Upper lobe of left lung (tissue), 4 donors: ENCODE results near the gene MAGI2.

Experiments used
- EP300 ChIP-seq, 4 donors: sonication (generic); formaldehyde crosslinking; IDR thresholded peaks; one replicate each; pipeline ENCODE4 v1.5.1; 2017; ENCODE audit warnings: antibody characterized with exemption in 4 of 4, control low read depth in 2 of 4
- POLR2A ChIP-seq, 4 donors: fragments of 450-650 bp; IDR thresholded peaks; one replicate each; pipeline ENCODE4 v1.5.1; 2016 to 2017; ENCODE audit warnings: antibody characterized with exemption in 4 of 4, mild to moderate bottlenecking in 2 of 4
- POLR2AphosphoS5 ChIP-seq, 2 donors: sonication (generic); formaldehyde crosslinking; IDR thresholded peaks; one replicate each; pipeline ENCODE4 v1.5.1; 2017; ENCODE audit warnings: antibody characterized with exemption in 2 of 2
- TF ChIP-seq, protein P1 (sequence below), 6 experiments: fragments of 450-650 bp in 4 of 6; fragments of 200-600 bp in 2 of 6; sonication (generic) in 2 of 6; IDR thresholded peaks; one replicate each; pipeline ENCODE4 v1.5.1; 2016 to 2019; ENCODE audit warnings: antibody characterized with exemption in 6 of 6

DNA sequence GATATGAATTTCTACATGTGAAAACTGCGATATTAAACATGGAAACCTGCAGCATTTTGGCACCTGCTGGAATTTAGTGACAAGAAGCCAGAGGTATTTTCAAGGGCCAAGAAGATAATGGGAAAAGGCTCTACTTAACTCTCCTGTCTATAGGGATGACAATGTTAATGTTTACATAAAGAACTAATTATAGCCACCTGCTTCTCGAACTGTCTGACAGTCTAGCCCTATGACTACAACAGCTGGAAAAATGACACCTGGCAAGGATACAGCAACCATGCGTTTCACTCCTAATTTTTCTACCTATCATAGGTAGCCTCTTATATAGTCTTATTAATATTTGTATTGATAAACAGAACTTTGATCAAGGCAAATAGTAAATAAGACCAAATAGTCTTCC lies 49.6 kb downstream of the MAGI2 start:
- TF ChIP-seq, protein P1, sequence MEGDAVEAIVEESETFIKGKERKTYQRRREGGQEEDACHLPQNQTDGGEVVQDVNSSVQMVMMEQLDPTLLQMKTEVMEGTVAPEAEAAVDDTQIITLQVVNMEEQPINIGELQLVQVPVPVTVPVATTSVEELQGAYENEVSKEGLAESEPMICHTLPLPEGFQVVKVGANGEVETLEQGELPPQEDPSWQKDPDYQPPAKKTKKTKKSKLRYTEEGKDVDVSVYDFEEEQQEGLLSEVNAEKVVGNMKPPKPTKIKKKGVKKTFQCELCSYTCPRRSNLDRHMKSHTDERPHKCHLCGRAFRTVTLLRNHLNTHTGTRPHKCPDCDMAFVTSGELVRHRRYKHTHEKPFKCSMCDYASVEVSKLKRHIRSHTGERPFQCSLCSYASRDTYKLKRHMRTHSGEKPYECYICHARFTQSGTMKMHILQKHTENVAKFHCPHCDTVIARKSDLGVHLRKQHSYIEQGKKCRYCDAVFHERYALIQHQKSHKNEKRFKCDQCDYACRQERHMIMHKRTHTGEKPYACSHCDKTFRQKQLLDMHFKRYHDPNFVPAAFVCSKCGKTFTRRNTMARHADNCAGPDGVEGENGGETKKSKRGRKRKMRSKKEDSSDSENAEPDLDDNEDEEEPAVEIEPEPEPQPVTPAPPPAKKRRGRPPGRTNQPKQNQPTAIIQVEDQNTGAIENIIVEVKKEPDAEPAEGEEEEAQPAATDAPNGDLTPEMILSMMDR (IDR thresholded peaks at IDR 0.05), result no peak
- no peak for TF ChIP-seq POLR2A (IDR thresholded peaks at IDR 0.05)
- TF ChIP-seq POLR2AphosphoS5 (IDR thresholded peaks at IDR 0.05), result no peak
- no peak for TF ChIP-seq EP300 (IDR thresholded peaks at IDR 0.05)
